HG03457 (cell line): Measurements from ENCODE around the gene MAX.
A peak's percentile ranks its signal among the peaks of the same experiment; 100 is the strongest.

Experiments
- ATAC-seq: cut with Tn5 transposase; IDR thresholded peaks from one replicate; pipeline ENCODE4 v1.9.1; 2021; ENCODE audit warnings: moderate number of reproducible peaks; ENCODE audit not compliant: unreplicated experiment

Gene MAX, protein sequence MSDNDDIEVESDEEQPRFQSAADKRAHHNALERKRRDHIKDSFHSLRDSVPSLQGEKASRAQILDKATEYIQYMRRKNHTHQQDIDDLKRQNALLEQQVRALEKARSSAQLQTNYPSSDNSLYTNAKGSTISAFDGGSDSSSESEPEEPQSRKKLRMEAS

GRCh38 chr14:65102441-65103149 lies at the start of gene MAX:
Gene MAX, minus strand, starts transcription at chr14:65102517. Its CDS starts 178 bp downstream, at chr14:65102339.
- peak; percentile 77 for ATAC-seq

- ATAC-seq, result no peak
These were observed 49.3 kb upstream of the MAX start for GRCh38 chr14:65151609-65151956.

GRCh38 chr14:65150898-65151608 lies 48.7 kb upstream of the MAX start:
- ATAC-seq, result no peak

DNA sequence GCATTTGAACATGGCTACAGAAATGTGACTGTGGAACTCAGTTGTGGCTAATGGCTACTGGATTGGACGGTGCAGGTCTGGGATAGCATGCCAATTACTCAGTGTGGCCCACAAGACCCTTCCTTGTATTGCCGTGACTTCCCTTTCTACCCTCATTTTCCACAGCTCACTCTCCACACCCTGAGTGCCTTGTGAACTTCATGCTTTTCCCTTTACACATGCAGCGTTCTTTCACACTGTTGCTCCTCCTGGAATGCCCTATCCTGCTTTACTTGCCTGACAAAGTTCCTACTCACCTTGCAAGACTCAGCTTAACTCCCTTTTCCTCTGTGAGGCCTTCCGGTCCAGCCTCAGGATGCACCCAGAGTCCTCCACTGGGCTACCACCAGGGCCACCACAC lies 46.8 kb upstream of the MAX start:
- no peak for ATAC-seq

DNA sequence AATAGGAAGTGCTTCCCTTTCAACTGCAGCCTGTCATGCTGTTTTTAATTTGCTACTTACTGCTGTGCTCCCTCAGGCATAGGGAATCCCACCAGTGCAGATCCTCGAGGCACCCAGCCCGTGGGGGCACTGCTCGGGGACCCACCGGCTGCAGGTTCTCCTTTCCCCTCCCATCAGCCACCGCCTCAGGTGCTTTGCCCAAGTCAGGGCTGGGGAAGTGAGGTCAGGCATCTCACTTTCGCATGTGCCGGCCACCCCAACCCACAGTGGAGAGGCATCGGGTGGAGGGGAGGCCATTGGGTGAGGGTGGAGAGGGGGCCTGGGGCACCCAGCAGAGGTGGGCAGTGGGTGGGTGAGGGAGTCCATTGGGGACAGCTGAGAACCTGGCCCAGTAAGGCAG lies 41.9 kb upstream of the MAX start:
- no peak for ATAC-seq

- ATAC-seq, result no peak
These were observed 40.8 kb upstream of the MAX start for GRCh38 chr14:65142914-65143625.

- no peak for ATAC-seq
These were observed 40.1 kb upstream of the MAX start for GRCh38 chr14:65142429-65142828.

DNA sequence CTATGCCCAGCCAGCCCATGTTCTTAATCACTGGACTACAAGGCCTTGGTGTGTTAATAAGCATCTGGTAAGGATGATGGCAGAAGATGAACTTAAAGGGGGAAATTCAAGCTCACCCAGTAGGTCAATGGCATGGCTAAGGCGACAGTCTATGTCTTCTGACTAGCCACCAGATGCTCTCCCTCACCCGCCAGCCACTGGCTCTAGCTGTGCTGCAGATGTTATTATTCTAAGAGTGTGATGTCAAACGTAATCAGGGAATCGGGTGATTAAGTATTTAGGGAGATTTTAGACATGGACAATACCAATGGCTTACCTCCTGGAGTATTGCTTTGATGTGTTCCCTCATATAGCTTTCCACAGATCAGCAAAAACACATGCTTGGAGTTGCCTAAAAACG lies 39.2 kb upstream of the MAX start:
- no peak for ATAC-seq

- ATAC-seq, result no peak
These were observed 35.5 kb upstream of the MAX start for GRCh38 chr14:65137648-65138307.

GRCh38 chr14:65134651-65135579 lies 32.6 kb upstream of the MAX start:
- no peak for ATAC-seq

- ATAC-seq, result no peak
These were observed 30.5 kb upstream of the MAX start for GRCh38 chr14:65132855-65133254.

GRCh38 chr14:65131301-65131701 lies 29.0 kb upstream of the MAX start:
- no peak for ATAC-seq

DNA sequence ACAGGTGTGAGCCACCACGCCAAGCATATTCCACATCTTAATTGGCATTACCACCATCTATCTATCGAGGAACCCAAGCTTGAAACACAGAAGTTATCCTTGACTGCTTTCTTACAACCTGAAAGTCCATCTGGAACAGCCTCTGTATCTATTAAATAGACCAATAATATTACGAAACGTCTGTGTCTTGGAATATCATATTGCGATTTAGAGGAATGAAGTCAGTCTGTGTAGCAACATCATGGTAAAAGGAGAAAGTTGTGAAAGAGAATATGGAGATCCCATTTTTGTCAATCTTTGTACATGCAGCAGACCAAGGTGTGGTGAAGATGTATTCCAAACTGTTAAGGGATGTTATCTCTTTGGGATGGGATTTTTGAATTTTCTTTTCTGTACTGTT lies 25.8 kb upstream of the MAX start:
- ATAC-seq, result no peak

DNA sequence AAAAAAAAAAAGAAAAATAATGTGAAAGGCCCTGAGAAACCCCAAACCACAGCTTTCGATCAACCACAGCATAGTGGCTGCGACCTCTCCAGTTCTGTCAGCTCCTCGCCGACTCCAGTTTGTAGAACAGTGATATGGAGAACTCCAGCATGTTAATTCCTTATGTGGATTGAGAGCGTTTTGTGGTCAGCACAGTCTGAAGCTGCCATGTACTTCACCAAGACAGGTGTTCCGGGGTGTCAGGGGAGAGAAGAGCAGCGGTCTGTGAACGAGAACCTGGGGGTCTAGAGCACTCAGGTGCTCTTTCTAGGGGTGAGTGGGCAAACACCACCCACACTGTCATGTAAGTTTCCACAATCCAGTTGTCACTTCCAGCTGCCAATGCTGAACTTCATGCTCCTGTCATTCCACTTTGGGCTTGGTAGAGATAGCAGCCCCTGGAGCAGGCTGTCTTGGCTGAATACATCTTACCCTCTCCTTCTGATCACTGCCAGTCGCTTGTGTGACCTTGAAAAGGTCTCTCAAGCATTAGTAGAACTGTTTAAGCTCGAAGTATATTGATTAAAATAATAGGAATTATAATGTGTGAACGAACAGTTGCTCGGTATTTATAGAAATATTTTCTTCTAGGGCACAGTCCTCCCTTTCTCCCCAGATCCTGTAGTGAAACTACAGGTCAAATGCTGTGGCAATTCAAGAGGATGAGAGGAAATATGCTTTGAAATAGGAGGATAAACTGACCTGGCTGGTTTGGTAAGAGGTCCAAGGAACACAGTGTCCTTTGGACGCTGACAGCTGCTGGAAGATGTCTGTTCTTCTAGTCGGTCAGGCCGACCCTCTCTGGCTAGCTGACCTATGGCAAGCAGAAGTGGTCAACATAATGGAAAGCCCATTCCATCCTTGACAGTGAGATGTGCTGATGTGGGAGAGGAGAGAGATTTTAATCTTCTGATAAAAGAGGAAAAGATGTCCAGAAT lies 15.7 kb upstream of the MAX start:
- no peak for ATAC-seq

DNA sequence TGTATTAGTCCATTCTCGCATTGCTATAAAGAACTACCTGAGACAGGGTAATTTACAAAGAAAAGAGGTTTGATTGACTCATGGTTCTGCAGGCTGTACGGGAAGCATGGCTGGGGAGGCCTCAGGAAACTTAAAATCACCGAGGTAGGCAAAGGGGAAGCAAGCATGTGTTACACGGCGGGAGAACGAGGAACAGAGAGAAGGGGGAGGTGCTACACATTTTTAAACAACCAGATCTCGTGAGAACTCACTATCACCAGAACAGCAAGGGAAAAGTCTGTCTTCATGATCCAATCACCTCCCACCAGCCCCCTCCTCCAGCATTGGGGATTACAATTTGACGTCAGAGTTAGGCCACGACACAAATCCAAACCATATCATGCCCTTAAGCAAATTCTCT lies 13.3 kb upstream of the MAX start:
- no peak for ATAC-seq

GRCh38 chr14:65110525-65110924 lies 8.2 kb upstream of the MAX start:
- ATAC-seq, result no peak

DNA sequence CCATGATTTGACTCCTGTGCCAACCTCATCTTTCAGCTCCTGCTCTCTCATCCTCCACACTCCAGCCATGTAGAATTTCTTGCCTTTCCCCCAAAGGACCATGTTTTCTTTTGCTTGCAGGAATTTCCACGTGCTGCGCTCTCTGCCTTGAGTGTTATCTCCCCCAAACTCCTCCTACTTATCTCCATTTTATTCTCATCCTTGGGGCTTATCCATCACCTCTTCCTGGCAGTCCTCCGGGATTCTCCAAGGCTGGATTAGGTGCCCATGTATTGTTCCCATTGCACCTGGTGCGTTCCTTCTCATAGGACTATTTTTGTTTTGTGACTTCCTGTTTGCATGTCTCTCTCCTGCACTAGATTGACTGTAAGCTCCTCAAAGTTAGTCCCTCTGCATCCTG lies 7.0 kb upstream of the MAX start:
- no peak for ATAC-seq

DNA sequence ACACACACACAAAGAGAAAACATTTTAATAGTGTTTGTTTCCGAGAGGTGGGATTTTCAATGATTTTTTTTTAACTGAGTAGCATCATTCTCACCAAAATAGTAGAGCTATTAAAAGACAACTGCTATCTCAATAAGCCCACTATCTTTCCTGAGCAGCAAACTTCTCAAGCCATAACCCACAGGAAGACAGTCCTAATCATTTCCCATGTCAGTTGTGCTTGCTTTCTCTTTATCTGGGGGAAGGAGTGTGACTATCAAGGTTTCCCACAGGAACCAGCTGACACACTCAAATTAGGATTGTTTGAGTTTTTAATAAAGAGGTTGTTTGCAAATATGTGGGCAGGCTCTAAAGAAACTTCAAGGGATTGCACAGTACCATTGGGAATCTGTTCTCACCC lies 4.9 kb upstream of the MAX start:
- ATAC-seq, result no peak

GRCh38 chr14:65106736-65107135 lies 4.4 kb upstream of the MAX start:
- ATAC-seq, result no peak
